HTR-8/SVneo (cell line): Measurements from ENCODE around the gene SLIT3.

Experiments
- DNase-seq: peaks from one replicate; pipeline ENCODE4 v3.0.0; 2011; ENCODE audit warnings: low spot score, mixed read lengths; ENCODE audit not compliant: insufficient read length
- FAIRE-seq: peaks from 2 replicates; lab custom pipeline; 2011; peaks lifted over from hg19 to GRCh38; lab: Jason Lieb, UNC

Gene SLIT3

GRCh38 chr5:168889039-168889438, 411.9 kb downstream of the SLIT3 start:
- no peak for FAIRE-seq

DNA sequence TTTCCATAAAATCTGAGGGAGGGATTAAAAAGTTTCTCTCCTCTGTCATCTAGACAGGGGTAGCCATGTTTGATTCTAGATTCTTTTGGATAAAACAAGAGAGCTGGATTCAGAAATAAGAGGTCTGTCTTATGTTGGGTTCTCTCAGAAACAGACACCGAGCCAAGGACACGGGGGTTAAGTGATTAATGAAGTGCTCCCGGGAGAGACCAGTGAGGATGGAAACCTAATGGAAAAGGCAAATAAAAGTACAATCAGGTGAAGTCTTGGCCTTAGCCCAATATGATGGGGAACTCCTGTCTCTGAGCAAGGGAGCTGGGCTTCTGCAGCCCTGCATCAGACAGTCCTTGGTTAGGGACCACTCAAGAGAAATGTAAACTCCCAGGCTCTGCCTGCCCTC, 413.0 kb downstream of the SLIT3 start:
- DNase-seq (no peak), FAIRE-seq (no peak)

More at GRCh38 chr5:168889039-168889438, 411.9 kb downstream of the SLIT3 start:
- DNase-seq, result no peak

GRCh38 chr5:168886157-168886556, 414.8 kb downstream of the SLIT3 start:
- no peak for FAIRE-seq
- DNase-seq, result no peak

DNA sequence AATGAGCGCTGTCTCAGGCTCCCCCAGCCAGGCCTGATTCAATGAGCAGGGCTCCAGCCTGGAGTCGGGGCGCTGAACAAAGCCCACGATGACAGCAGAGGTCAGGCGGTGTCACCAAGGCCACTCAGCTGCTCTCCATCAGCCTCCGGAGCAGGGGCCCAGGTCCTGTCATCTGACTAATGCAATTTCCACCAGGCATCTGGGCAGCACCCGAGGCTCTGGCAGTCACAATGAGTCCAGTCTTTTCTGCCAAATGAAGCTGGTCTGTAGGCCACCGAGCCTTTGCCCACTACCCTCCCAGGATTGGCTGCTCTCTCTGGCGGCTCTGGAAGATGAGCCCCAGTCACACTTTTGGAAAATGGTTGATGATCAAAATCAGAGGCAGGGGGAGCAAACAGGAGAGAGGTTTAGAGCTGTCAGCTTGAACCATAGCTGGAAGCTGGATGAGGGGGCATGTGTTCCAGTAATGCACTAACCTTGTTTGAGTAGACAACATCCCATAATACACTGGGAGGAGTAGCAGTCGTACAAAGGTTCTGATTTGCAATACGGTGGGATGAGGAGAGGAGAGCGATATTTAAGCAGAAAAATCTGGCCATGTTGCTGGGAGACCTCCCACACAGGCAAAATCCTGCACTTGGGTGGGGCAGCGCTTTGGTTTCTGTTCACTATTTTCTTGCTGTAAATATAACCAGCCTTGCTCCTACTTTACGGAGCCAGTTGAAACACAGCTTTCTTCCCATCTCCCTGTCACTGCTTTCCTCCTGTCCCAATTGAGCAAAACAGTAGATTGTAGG, 415.4 kb downstream of the SLIT3 start:
- no peak for FAIRE-seq

DNA sequence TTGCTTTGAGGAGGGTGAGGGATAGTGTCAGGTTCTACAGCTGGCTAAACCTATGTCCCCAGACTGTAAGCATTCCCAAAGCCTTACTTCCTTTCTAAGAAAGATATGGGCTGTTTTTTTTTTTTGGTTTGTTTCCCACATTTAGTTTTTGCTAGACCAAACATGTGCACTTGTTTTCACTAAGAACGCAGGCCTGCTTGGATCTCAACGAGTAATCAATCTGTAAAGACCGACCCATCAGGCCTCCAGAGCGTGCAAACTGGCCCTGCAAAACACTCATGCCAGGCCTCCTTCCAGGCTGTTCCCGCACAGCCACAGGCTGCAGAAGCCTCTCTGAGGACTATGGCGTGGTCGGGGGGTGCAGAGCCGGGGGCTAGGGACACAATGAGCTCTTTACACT, 416.9 kb downstream of the SLIT3 start:
- no peak for FAIRE-seq
- no peak for DNase-seq

More for the DNA sequence above, 415.4 kb downstream of the SLIT3 start:
- no peak for DNase-seq

DNA sequence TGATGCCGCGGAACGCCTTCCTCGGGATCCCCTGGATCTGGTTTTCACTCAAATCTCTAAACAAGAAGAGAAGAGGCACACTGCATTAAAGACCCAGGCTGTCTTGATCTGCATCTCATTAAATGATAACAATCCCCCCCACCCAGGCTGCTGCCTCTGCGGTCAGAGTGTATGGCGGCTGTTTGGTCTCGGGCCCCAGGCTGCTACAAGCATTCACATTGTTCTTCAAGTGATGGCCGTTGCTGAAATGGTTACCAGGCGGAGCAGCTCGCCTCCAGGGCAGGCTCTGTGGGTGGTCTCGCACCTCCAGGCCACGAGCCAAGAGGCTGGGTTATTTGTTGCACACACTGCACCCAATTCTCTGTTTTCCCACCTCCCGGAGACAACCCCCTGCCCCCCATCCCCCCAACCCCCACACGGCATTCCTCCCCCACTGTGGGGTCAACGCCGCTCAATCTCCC, 417.6 kb downstream of the SLIT3 start:
- no peak for FAIRE-seq
- DNase-seq, result no peak

DNA sequence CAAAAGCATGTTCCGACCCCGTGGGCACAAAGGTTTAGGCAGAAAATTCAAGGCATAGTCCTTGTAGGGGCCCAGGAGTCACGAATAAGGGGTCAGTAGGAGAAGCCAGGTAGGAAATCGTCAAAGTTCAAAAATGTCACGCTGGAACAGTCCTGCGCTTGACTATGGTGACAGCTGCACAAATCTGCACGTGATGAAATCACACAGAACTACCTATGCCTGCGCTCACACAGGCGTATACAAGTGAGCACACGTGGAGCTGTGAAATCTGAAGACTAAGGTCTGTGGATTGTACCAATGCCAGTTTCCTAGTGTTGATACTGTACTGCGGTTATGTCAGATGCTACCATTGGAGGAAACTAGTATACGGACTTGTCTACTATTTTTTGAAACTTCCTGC, 418.7 kb downstream of the SLIT3 start:
- DNase-seq, result no peak
- no peak for FAIRE-seq

GRCh38 chr5:168881427-168882149, 419.4 kb downstream of the SLIT3 start:
- FAIRE-seq, result no peak

GRCh38 chr5:168879929-168880328, 421.0 kb downstream of the SLIT3 start:
- no peak for FAIRE-seq

More at GRCh38 chr5:168881427-168882149, 419.4 kb downstream of the SLIT3 start:
- DNase-seq, result no peak

GRCh38 chr5:168879331-168879730, 421.6 kb downstream of the SLIT3 start:
- FAIRE-seq, result no peak
- DNase-seq, result no peak

More at GRCh38 chr5:168879929-168880328, 421.0 kb downstream of the SLIT3 start:
- no peak for DNase-seq

- FAIRE-seq, result no peak
- DNase-seq, result no peak
Observed at GRCh38 chr5:168878135-168878745, 422.7 kb downstream of the SLIT3 start.

DNA sequence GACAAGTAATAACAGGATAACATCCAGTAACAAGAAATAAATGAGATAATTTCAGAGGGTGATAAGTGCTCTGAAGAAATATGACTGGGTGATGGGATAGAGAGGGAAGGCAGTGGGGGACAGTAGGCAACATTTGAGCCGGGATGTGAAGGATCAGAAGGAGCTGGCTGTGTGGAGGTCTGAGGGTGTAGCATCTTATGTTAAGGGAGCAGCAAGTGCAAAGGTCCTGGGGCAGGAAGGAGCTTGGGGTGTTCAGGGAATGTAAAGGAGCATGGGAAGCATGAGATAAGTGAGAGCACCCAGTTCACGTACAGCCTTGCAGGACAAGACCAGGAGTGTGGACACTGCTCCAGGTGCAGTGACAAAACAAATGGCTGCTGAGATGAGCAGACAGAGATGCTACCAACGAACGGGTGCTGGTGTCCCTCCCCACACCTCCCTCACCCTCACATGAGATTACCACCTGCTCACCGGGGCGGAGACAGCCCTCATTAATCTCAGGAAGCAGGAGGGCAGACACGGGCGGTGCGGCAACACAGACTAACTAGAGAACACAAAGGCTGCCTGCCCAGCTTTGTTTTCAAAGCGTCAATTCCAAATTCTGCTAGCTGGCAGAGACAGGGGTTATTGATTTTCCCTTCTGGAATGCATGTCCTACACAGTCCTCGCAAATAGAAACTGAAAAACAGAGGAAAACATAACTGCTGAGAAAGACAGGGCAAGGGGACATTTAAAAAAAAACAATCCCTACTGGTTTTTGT, 423.6 kb downstream of the SLIT3 start:
- DNase-seq (no peak), FAIRE-seq (no peak)

GRCh38 chr5:168876419-168876818, 424.5 kb downstream of the SLIT3 start:
- DNase-seq (no peak), FAIRE-seq (no peak)

GRCh38 chr5:168875832-168876231, 425.1 kb downstream of the SLIT3 start:
- FAIRE-seq (no peak), DNase-seq (peak; percentile 10)

GRCh38 chr5:168874713-168875380, 426.1 kb downstream of the SLIT3 start:
- FAIRE-seq, result no peak
- peak; percentile 36 for DNase-seq

- FAIRE-seq (no peak), DNase-seq (no peak)
Observed at GRCh38 chr5:168872246-168872645, 428.7 kb downstream of the SLIT3 start.

- FAIRE-seq (no peak), DNase-seq (no peak)
Observed at GRCh38 chr5:168870910-168871309, 430.0 kb downstream of the SLIT3 start.

GRCh38 chr5:168869615-168870227, 431.2 kb downstream of the SLIT3 start:
- no peak for FAIRE-seq

GRCh38 chr5:168867241-168867640, 433.7 kb downstream of the SLIT3 start:
- FAIRE-seq (no peak), DNase-seq (no peak)

More at GRCh38 chr5:168869615-168870227, 431.2 kb downstream of the SLIT3 start:
- DNase-seq, result no peak
